ENCODE results near the gene KCNK4. TPM values are rescaled to one million over a fixed set of nuclear protein-coding genes. Genes with fewer than 3 reads are reported as not detected.
A peak's percentile ranks its signal among the peaks of the same experiment; 100 is the strongest.
"Not testable (repeated sequence)": the region's sequence is repeated elsewhere in the genome, so short reads cannot be mapped to it uniquely, and the experiment has no call there.

KCNK4 gene
- total RNA-seq, 1 donor from 2014 or later, result 0.22 TPM

DNA sequence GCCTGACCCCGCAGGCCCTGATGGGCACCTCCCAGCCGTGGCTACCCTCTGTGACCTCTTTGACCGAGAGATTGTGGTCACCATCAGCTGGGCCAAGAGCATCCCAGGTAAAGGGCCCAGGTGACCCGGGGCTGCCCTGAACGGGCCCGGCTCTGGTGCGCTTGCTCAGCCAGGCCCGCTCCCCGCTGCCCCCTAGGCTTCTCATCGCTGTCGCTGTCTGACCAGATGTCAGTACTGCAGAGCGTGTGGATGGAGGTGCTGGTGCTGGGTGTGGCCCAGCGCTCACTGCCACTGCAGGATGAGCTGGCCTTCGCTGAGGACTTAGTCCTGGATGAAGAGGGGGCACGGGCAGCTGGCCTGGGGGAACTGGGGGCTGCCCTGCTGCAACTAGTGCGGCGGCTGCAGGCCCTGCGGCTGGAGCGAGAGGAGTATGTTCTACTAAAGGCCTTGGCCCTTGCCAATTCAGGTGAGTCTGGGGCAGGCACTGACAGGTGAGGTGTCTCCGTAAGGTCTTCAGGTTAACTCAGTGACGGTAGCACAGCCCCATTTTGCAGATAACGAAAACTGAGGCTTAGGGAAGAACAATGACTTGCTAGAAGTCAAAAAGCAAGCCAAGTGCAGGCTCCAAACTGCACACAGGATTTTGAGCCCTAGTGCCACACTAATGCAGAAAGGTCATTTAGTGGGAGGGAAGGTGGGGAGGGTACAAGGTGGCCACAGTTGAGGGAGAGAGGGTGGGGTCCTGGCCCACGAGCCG is 23.9 kb downstream of the KCNK4 start:
- Mint-ChIP-seq H3K4me1 (ENCODE audit: low read depth) (peaks cover 20% of the 10 kb centered on the region), H3K4me3 (ENCODE audit: unreplicated experiment) (no peak overlapping the region), H3K36me3 (ENCODE audit: low read depth) (no peaks in the 10 kb centered on the region), H3K27me3 (ENCODE audit: low read depth) (no peaks in the 10 kb centered on the region), H3K9me3 (ENCODE audit: low read depth) (no peaks in the 10 kb centered on the region), H3K27ac (ENCODE audit: unreplicated experiment) (peak overlapping the region; percentile 84)
- TF ChIP-seq, protein P1, sequence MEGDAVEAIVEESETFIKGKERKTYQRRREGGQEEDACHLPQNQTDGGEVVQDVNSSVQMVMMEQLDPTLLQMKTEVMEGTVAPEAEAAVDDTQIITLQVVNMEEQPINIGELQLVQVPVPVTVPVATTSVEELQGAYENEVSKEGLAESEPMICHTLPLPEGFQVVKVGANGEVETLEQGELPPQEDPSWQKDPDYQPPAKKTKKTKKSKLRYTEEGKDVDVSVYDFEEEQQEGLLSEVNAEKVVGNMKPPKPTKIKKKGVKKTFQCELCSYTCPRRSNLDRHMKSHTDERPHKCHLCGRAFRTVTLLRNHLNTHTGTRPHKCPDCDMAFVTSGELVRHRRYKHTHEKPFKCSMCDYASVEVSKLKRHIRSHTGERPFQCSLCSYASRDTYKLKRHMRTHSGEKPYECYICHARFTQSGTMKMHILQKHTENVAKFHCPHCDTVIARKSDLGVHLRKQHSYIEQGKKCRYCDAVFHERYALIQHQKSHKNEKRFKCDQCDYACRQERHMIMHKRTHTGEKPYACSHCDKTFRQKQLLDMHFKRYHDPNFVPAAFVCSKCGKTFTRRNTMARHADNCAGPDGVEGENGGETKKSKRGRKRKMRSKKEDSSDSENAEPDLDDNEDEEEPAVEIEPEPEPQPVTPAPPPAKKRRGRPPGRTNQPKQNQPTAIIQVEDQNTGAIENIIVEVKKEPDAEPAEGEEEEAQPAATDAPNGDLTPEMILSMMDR (IDR thresholded peaks at IDR 0.05), result peak; percentile 27
- peak; percentile 66 for DNase-seq (ENCODE audit: low spot score)

DNA sequence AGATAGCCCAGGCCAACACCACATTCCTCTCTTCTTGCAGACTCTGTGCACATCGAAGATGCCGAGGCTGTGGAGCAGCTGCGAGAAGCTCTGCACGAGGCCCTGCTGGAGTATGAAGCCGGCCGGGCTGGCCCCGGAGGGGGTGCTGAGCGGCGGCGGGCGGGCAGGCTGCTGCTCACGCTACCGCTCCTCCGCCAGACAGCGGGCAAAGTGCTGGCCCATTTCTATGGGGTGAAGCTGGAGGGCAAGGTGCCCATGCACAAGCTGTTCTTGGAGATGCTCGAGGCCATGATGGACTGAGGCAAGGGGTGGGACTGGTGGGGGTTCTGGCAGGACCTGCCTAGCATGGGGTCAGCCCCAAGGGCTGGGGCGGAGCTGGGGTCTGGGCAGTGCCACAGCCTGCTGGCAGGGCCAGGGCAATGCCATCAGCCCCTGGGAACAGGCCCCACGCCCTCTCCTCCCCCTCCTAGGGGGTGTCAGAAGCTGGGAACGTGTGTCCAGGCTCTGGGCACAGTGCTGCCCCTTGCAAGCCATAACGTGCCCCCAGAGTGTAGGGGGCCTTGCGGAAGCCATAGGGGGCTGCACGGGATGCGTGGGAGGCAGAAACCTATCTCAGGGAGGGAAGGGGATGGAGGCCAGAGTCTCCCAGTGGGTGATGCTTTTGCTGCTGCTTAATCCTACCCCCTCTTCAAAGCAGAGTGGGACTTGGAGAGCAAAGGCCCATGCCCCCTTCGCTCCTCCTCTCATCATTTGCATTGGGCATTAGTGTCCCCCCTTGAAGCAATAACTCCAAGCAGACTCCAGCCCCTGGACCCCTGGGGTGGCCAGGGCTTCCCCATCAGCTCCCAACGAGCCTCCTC is 24.8 kb downstream of the KCNK4 start:
- peak overlapping the region; percentile 100 for H3K27ac Mint-ChIP-seq (ENCODE audit: unreplicated experiment)

DNA sequence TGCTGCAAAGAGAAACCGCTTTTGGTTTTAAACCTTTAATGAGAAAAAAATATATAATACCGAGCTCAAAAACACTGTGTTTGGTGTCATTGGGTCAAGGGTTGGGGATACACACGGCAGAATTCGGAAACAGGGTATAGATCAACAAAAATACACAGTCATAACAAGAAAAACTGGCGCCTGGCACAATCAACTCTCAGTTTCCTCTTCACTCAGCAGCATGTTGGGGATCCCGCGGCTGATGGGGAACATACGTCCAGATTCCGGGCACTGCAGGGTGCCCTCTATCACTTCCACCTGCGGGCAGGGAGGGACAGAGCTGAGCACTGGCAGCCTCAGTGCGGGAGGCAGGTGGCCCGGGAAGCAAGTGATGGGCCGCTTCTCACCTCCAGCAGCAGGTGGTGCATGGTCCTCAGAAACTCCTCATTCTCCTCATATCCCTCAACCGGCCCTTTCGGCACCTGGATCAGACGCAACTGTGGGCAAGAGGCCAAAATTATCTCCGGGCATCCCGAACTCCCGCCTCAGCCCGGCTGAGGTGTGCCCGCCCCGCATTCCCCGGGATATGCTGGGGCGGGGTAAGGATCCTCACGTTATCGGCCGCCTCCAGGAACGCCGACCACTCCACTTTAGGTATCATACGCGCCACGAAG is 25.7 kb downstream of the KCNK4 start:
- DNase-seq (ENCODE audit: low spot score), result no peak
- Mint-ChIP-seq H3K4me3 (ENCODE audit: unreplicated experiment) (peak overlapping the region; percentile 90), H3K9me3 (ENCODE audit: low read depth) (no peaks in the 10 kb centered on the region), H3K4me1 (ENCODE audit: low read depth) (peaks cover 30% of the 10 kb centered on the region), H3K36me3 (ENCODE audit: low read depth) (peaks cover 7% of the 10 kb centered on the region), H3K27ac (ENCODE audit: unreplicated experiment) (peak overlapping the region; percentile 100), H3K27me3 (ENCODE audit: low read depth) (no peaks in the 10 kb centered on the region)
- TF ChIP-seq, protein P1 (IDR thresholded peaks at IDR 0.05), result peak; percentile 40

More for the DNA sequence above, 24.8 kb downstream of the KCNK4 start:
- DNase-seq (ENCODE audit: low spot score); H3K9me3 Mint-ChIP-seq (ENCODE audit: low read depth); H3K27me3 Mint-ChIP-seq (ENCODE audit: low read depth); H3K36me3 Mint-ChIP-seq (ENCODE audit: low read depth): not testable (repeated sequence)
- Mint-ChIP-seq H3K4me3 (ENCODE audit: unreplicated experiment) (peak overlapping the region; percentile 90), H3K4me1 (ENCODE audit: low read depth) (peaks cover 27% of the 10 kb centered on the region)

DNA sequence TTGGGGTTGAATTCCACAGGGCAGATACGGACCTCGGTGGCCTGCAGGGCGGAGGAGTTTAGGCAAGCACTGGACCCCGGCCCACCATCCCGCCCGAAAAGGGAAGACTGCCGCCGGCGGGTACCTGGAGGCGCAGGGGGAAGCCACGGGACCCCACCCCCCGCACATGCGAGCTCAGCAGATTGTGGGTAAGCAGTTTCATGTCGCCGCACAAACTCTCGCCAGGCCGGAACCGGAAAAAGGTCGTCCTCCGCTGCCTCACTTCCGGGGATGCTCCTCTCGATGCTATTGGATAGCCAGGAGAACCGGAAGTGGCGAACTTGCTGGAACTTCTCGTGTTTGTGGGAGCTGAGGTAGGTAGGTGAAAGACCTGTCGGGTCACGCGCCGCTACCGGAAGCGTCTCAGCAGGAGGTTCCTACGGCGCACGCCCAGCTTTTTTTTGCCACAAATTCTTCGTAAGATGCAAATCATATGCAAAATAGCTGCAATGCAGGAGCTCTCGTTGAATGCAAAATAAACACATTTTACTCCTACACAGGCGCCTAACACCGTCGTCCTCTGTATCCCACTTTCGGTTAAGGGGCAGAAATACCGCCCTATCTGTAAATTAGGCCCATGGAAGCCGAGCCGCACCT is 26.3 kb downstream of the KCNK4 start, which contains the start of gene TRMT112:
TRMT112 (minus strand) TSS at position 235 of the 636 bp plus-strand sequence; CDS start at position 202, 33 bp downstream.
- Mint-ChIP-seq H3K36me3 (ENCODE audit: low read depth) (peaks cover 8% of the 10 kb centered on the region), H3K27ac (ENCODE audit: unreplicated experiment) (peak within 1 kb of the TSS; percentile 100), H3K9me3 (ENCODE audit: low read depth) (no peaks in the 10 kb centered on the region)

More for the DNA sequence above, 26.3 kb downstream of the KCNK4 start, which contains the start of gene TRMT112:
- peak; percentile 97 for DNase-seq (ENCODE audit: low spot score)
- no peaks in the 10 kb centered on the region for H3K27me3 Mint-ChIP-seq (ENCODE audit: low read depth)
- peak within 1 kb of the TSS; percentile 90 for H3K4me3 Mint-ChIP-seq (ENCODE audit: unreplicated experiment)
- peaks cover 30% of the 10 kb centered on the region for H3K4me1 Mint-ChIP-seq (ENCODE audit: low read depth)
- TF ChIP-seq, protein P1 (IDR thresholded peaks at IDR 0.05), result no peak

Data from chondrocyte (in vitro differentiated cells).